Stomach (tissue), 4 donors: ENCODE results near the gene MBOAT2.

Experiments used
- CTCF ChIP-seq, 7 experiments: fragments of 450-650 bp in 4 of 7; fragments of 200-600 bp in 3 of 7; sonication (generic) in 3 of 7; IDR thresholded peaks; one replicate each; pipeline ENCODE4 v1.5.1; 2016 to 2019; ENCODE audit warnings: antibody characterized with exemption in 7 of 7, control low read depth in 2 of 7, mild to moderate bottlenecking in 1 of 7
- POLR2A ChIP-seq, 4 donors: fragments of 450-650 bp; IDR thresholded peaks; one replicate each; pipeline ENCODE4 v1.6.1; 2016; ENCODE audit warnings: antibody characterized with exemption in 4 of 4, control low read depth in 2 of 4, mild to moderate bottlenecking in 1 of 4, moderate library complexity in 1 of 4
- POLR2AphosphoS5 ChIP-seq, 3 donors: sonication (generic); formaldehyde crosslinking; IDR thresholded peaks; one replicate each; pipeline ENCODE4 v1.6.1; 2016; ENCODE audit warnings: antibody characterized with exemption in 3 of 3

GRCh38 chr2:9008951-9009664, 5.6 kb upstream of the MBOAT2 start:
- no peak for TF ChIP-seq CTCF (IDR thresholded peaks at IDR 0.05)
- no peak for TF ChIP-seq POLR2AphosphoS5 (IDR thresholded peaks at IDR 0.05)
- TF ChIP-seq POLR2A (IDR thresholded peaks at IDR 0.05): no peak
